ENCODE data around the gene SFXN2.

SFXN2 gene

GRCh38 chr10:102776779-102777456 is 62.5 kb downstream of the SFXN2 start:
- no peak for DNase-seq (ENCODE audit: low read depth in 2 of 2)

- no peak for DNase-seq (ENCODE audit: low read depth in 2 of 2)
Measured at GRCh38 chr10:102777711-102778453, 63.4 kb downstream of the SFXN2 start.

GRCh38 chr10:102778781-102779180 is 64.3 kb downstream of the SFXN2 start:
- no peak for DNase-seq (ENCODE audit: low read depth in 2 of 2)

- DNase-seq (ENCODE audit: low read depth in 2 of 2) = no peak
Measured at GRCh38 chr10:102779680-102780526, 65.5 kb downstream of the SFXN2 start.

GRCh38 chr10:102780527-102780808 is 66.0 kb downstream of the SFXN2 start:
- no peak for DNase-seq (ENCODE audit: low read depth in 2 of 2)

- no peak for DNase-seq (ENCODE audit: low read depth in 2 of 2)
Measured at GRCh38 chr10:102781090-102781920, 66.9 kb downstream of the SFXN2 start.

- DNase-seq (ENCODE audit: low read depth in 2 of 2) = no peak
Measured at GRCh38 chr10:102781921-102782557, 67.6 kb downstream of the SFXN2 start.

- DNase-seq (ENCODE audit: low read depth in 2 of 2) = no peak
Measured at GRCh38 chr10:102782673-102783551, 68.5 kb downstream of the SFXN2 start.

GRCh38 chr10:102783568-102783967 is 69.1 kb downstream of the SFXN2 start:
- no peak for DNase-seq (ENCODE audit: low read depth in 2 of 2)

GRCh38 chr10:102785818-102786217 is 71.4 kb downstream of the SFXN2 start:
- no peak for DNase-seq (ENCODE audit: low read depth in 2 of 2)

GRCh38 chr10:102791754-102792395 is 77.4 kb downstream of the SFXN2 start:
- no peak for DNase-seq (ENCODE audit: low read depth in 2 of 2)

All from stimulated activated CD4-positive, alpha-beta T cell treated with anti-CD3 and anti-CD28 coated beads, Interleukin-1b, Interleukin-23, amount 100 ng/mL, for 1 hour (primary cell).